Measurements from ENCODE around the gene AGTRAP. TPM values are rescaled to one million over a fixed set of nuclear protein-coding genes. Genes with fewer than 3 reads are reported as not detected.

Gene AGTRAP
- total RNA-seq, 1 experiment from 2014 or later = 77.7 TPM

GRCh38 chr1:11765661-11766428 is 29.9 kb downstream of the AGTRAP start:
- Histone ChIP-seq H3K4me3 (no peak overlapping the region), H3K27me3 (ENCODE audit: insufficient read depth, low read depth) (no peaks in the 10 kb centered on the region)

GRCh38 chr1:11766429-11766776 is 30.5 kb downstream of the AGTRAP start:
- intact Hi-C loops (cut with micrococcal nuclease; ENCODE audit: unreplicated experiment) = no loop called here
- ChIA-PET CTCF (interaction anchor here (0.6 kb wide), 1 partner anchor 251 kb away, joined by 5 read pairs; no protein-coding TSS in a partner anchor), POLR2A (ENCODE audit: unreplicated experiment) (no interaction called here)
- Histone ChIP-seq H3K4me3 (no peak overlapping the region), H3K36me3 (ENCODE audit: low read depth) (no peaks in the 10 kb centered on the region), H2AFZ (no peak overlapping the region), H3K4me2 (no peak overlapping the region), H3K4me1 (replicated peaks; ENCODE audit: insufficient read depth) (no peaks in the 10 kb centered on the region), H4K20me1 (ENCODE audit: insufficient read depth) (no peaks in the 10 kb centered on the region), H3F3A (ENCODE audit: insufficient read depth, low read depth) (no peaks in the 10 kb centered on the region), H3K9me2 (ENCODE audit: insufficient read depth) (no peaks in the 10 kb centered on the region), H3K9me3 (ENCODE audit: insufficient read depth, low read depth) (no peaks in the 10 kb centered on the region), H3K79me2 (ENCODE audit: low read depth) (no peaks in the 10 kb centered on the region), H3K27ac (no peak overlapping the region), H3K27me3 (ENCODE audit: insufficient read depth, low read depth) (no peaks in the 10 kb centered on the region)
- BruUV-seq (replicated peaks) = no TSS peak
- no peak for DNase-seq
- TF ChIP-seq CTCF (conservative IDR thresholded peaks at IDR 0.05) = no peak
- no peak for TF ChIP-seq EZH2 (IDR thresholded peaks at IDR 0.05; ENCODE audit: low read depth)

More at GRCh38 chr1:11765661-11766428, 29.9 kb downstream of the AGTRAP start:
- no peaks in the 10 kb centered on the region for H3K79me2 ChIP-seq (ENCODE audit: low read depth)
- BruUV-seq (replicated peaks) = no TSS peak
- CTCF ChIA-PET = no interaction called here
- intact Hi-C loops (cut with micrococcal nuclease; ENCODE audit: unreplicated experiment) = no loop called here
- H2AFZ ChIP-seq = no peak overlapping the region
- no peak for DNase-seq
- H3K4me1 ChIP-seq (replicated peaks; ENCODE audit: insufficient read depth) = no peaks in the 10 kb centered on the region
- POLR2A ChIA-PET (ENCODE audit: unreplicated experiment) = no interaction called here
- H4K20me1 ChIP-seq (ENCODE audit: insufficient read depth) = no peaks in the 10 kb centered on the region
- no peaks in the 10 kb centered on the region for H3F3A ChIP-seq (ENCODE audit: insufficient read depth, low read depth)
- no peaks in the 10 kb centered on the region for H3K36me3 ChIP-seq (ENCODE audit: low read depth)
- no peaks in the 10 kb centered on the region for H3K9me2 ChIP-seq (ENCODE audit: insufficient read depth)
- no peak overlapping the region for H3K4me2 ChIP-seq
- no peak for TF ChIP-seq EZH2 (IDR thresholded peaks at IDR 0.05; ENCODE audit: low read depth)
- no peak for TF ChIP-seq CTCF (conservative IDR thresholded peaks at IDR 0.05)
- no peaks in the 10 kb centered on the region for H3K9me3 ChIP-seq (ENCODE audit: insufficient read depth, low read depth)
- no peak overlapping the region for H3K27ac ChIP-seq

- intact Hi-C loops (cut with micrococcal nuclease; ENCODE audit: unreplicated experiment) = no loop called here
- ChIA-PET POLR2A (ENCODE audit: unreplicated experiment) (interaction anchor here (0.6 kb wide), 1 partner anchor 496 kb away, joined by 4 read pairs; no protein-coding TSS in a partner anchor), CTCF (interaction anchor here (0.6 kb wide), 1 partner anchor 173 kb away, joined by 5 read pairs; no protein-coding TSS in a partner anchor)
- Histone ChIP-seq H3K4me2 (no peak overlapping the region), H3K36me3 (ENCODE audit: low read depth) (no peaks in the 10 kb centered on the region), H3K27me3 (ENCODE audit: insufficient read depth, low read depth) (no peaks in the 10 kb centered on the region), H4K20me1 (ENCODE audit: insufficient read depth) (no peaks in the 10 kb centered on the region), H3K4me1 (replicated peaks; ENCODE audit: insufficient read depth) (no peaks in the 10 kb centered on the region), H3K9me3 (ENCODE audit: insufficient read depth, low read depth) (no peaks in the 10 kb centered on the region), H2AFZ (no peak overlapping the region), H3K9me2 (ENCODE audit: insufficient read depth) (no peaks in the 10 kb centered on the region), H3K4me3 (no peak overlapping the region), H3F3A (ENCODE audit: insufficient read depth, low read depth) (no peaks in the 10 kb centered on the region), H3K79me2 (ENCODE audit: low read depth) (no peaks in the 10 kb centered on the region), H3K27ac (no peak overlapping the region)
- BruUV-seq (replicated peaks) = no TSS peak
- no peak for TF ChIP-seq EZH2 (IDR thresholded peaks at IDR 0.05; ENCODE audit: low read depth)
- no peak for TF ChIP-seq CTCF (conservative IDR thresholded peaks at IDR 0.05)
- DNase-seq = no peak
These were observed 32.2 kb downstream of the AGTRAP start for GRCh38 chr1:11767922-11768704.

Measured in PC-9 (cell line).